GM18861 (cell line): ENCODE results near the gene MRPL48.
A peak's percentile ranks its signal among the peaks of the same experiment; 100 is the strongest.
"Not testable (repeated sequence)": the region's sequence is repeated elsewhere in the genome, so short reads cannot be mapped to it uniquely, and the experiment has no call there.

Experiments
- ATAC-seq: cut with Tn5 transposase; IDR thresholded peaks from one replicate; pipeline ENCODE4 v1.9.1; 2021; ENCODE audit not compliant: unreplicated experiment

Gene MRPL48

DNA sequence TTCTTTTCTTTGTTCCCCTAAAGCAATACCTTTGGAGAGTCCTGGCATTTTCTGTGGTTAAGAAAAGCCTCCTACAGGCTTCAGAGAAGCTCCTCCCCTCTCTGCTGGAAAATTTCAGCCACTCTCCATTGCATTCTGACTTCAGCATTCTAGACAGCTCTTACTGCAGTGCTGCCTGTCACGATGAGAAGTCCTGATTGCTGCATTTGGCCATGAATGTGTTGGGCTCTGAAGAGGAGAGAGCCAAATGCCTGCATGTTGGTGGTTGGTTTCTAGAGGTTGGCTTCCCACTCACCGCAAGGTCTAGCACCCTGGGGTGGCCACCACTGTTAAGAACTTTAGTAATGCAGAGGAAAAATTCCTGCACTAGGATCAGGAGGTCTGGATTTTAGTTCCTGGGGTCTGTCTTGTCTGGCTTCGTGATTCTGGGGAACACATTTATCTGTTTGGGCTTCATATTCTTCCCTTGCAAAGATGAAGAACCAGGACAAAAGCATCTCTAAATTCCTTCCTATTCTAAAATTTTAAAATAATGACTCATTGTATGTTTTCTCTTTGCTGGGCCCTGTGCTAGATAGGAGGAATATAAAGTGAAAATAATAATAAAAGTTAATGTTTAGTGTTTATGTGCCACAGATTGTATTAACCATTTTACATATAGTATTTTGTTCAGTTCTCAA lies 50.9 kb downstream of the MRPL48 start:
- ATAC-seq, result no peak

DNA sequence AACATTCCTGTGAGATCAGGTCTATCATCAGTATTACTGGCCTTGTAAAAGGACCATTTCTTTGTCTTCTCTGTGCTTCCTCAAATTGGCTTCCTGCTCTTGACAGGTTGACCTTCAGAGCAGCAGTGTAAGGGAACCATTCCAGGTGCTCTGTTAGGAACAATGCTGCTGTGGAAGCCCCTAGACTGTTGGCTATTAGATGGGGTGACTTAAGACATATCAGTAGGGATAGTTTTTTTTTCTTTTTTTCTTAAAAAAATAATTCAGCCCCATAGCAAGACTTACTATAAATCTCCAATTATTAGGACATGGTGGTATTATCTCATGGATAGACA lies 51.4 kb downstream of the MRPL48 start:
- no peak for ATAC-seq

DNA sequence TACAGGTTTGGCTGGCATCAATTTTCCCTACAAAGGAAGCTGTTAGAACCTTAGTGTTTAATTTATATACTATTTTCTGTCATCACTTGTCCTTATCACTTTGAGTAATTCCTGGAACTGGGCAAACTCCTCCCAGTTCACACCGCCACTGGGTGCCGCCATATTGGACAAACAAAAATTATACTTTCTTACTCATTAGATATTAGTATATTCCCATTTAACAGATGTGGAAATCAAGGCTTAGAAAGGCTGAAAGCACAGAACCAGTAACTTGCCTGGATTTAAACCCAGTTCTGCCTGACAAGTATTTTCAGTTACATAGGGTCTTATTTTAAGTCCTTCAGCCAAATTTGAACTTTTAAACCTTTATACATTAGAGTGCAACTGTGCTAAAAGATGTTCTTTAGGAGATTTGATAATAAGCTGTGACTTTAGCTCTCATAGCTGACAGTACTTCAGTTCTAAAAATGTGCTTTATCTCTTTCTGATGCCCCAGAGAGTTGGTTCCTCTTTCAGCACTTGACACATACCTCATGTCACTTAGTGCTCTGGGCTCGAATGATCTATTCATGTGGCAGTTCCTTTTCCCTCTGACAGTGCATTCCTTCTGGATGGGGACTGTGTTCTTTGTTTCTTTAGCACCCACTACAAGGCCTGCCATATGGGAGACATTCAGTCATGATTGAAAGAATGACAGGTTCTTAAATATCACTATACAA lies 63.5 kb downstream of the MRPL48 start:
- no peak for ATAC-seq

DNA sequence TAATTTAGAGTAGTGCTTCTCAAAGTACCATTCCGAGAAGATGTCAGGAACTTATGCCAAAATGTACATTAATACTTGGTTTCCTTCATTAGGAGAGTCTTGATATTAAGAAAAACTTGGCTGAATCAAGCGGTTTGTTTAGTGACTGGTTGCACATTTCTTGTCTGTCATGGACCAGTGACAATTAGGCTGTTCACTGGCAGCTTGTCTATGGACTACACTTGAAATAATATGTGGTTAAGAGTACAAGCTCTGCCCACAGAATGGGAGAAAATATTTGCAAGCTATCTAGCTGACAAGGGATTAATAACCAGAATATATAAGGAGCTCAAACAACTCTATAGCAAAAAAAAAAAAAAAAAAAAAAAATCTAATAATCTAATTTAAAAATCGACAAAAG lies 64.4 kb downstream of the MRPL48 start:
- no peak for ATAC-seq

DNA sequence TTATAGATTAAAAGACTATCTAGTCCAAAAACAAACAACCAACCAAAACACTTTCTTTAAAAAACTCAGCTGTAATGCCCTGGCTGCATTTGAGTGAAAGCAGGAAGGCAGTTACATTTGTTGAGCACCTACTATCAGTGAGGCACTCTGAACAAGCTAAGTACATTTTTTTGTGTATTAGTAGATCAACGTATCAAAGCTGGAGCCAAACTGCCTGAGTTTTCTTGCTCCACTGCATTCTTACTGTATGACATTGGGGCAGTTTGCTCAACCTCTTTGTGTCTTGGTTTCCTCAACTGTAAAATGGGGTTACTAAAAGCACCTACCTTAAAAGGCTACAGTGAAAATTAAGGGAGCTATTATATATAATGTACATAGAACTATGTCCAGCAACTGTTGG lies 67.0 kb downstream of the MRPL48 start:
- no peak for ATAC-seq

DNA sequence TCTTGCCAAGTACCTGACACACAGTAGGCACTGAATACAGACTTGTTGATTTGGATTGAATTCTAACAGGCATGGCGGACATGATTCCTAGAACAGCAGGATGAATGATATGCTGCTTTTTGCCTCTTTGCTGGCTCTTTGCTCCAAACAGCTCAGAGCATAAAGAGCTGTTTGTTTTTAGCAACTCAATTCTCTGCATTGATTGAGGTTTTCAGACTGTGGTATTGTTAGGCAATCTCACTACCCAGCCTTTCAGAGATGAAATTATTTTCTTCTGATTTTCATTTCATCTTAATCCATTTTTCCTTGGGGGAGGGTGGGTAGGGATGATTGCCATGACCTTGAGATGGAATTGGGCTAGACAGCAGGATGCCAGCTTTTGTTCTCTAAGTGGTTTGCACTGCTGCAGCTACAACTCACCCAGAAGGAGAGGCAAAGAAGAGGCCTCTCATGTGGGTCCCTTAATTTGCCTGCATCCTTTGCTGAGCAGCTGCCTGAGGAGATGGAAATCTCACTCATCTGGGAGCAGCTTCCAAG lies 68.4 kb downstream of the MRPL48 start:
- ATAC-seq, result no peak

DNA sequence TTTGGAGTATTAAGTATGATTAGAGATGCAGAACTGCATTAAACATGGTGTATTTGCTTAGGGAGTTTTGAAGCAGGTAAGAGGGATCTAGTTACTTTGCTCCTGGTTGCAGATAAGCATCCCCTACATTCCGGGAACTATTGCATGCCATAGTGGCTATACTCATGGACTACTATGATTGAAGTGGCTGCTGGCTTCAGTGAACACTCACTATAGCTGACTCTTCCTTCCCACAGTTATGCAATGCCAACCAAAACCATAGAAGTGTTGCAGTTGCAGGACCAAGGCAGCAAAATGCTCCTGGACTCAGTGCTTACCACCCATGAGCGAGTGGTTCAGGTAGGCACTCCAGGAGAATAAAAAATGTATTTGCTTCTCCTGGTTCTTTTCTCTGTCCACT lies 72.0 kb downstream of the MRPL48 start:
- no peak for ATAC-seq

DNA sequence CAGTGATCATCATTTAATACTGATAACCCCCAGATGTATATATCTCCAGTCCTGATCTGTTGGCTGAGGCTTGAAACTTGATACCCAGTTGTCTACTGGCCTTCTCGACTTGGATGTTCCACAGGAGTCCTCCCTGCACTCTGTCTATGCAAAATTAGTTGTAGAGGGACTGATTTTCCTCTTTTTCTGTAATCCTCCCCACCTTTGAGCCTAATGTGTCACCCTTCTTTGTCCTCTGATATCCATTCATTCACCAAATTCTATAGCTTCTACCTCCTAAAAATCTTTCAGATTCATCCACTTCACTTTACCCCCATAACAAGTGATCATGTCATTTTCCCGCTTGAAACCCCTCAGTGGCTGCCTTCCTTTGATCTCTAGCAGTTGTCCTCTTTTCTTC lies 72.5 kb downstream of the MRPL48 start:
- ATAC-seq, result no peak

DNA sequence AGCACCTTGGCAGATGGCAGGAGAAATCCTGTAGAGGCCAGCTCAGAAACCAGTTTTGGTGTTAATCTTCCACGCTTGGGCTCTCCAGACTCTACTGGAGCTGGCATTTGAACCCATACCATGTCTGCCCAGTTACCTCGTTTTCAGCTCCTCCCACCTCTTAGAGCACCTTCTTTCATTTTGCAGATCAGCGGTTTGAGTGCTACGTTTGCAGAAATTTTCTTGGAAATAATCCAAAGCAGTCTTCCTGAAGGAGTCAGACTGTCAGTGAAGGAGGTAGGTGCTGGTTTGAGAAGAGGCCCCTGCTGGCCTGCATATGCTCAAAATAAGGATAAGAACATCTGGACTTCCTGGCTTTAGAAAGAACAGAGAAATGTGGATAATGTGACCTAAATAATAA lies 75.3 kb downstream of the MRPL48 start:
- no peak for ATAC-seq

DNA sequence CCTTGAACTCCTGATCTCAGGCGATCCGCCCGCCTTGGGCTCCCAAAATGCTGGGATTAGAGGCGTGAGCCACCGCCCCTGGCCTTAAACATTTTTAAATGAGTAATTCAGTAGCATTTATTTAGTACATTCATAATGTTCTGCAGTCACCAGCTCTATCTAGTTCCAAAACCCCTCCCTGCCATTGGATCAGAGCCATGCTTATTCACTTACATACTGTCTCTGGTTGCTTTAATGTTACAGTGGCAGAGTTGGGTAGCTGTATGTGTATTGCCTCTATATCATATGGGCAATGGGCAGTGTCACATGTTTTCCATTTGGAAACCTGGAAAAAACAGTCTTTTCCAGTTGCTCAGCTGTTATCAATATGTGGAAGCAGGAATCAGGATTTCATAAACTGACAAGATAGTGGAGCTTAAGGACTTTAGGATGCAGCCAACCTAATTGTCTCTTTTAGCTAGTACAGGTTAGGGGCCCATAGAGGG lies 78.5 kb downstream of the MRPL48 start:
- ATAC-seq, result no peak

DNA sequence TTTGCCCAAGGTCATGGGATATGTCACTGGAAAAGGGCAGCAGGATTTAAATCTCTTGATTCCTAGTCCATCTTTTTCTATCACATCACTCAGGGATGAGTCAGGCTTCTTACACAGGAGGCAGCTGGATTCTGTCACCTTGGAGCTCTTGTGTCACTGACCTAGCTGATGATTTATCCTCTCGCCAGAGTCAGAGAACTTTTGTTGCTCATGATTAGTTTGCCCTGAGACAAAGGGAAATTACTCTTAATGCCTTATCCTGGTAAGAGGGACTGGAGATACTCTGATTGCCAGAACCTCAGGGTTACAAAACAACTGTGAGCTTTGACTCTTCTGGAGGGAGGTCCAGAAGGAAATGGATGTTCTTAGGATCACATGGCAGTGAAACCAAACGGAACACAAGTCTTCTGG lies 78.9 kb downstream of the MRPL48 start:
- no peak for ATAC-seq

DNA sequence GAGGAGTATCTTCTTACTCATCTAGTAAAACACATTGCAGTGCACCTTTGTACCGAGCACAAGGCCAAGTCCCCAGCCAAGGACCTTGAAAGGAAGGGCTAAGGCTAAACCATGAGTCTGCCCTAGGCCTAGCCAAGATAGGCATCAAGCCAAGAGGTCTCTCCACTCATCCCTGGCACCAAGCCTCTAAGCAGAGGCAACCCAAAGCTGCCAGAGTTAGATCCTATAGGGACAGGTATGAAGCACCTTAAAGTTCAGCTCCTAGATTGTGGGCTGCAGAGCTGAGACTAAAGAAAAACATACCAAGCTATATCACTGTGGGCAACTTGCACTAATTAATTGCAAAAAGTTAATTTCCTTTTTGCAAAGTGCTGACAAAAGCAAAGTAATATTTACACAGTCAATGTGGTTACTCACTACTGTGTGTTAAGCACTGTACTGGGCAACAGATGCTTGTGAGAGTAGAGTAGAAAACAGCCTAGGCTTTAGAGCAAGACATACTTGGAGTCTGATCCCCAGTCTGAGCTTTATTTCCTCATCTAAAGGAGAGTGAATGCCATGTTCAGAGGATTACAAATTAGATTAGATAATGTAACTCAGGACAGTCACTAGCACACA lies 81.8 kb downstream of the MRPL48 start:
- no peak for ATAC-seq

DNA sequence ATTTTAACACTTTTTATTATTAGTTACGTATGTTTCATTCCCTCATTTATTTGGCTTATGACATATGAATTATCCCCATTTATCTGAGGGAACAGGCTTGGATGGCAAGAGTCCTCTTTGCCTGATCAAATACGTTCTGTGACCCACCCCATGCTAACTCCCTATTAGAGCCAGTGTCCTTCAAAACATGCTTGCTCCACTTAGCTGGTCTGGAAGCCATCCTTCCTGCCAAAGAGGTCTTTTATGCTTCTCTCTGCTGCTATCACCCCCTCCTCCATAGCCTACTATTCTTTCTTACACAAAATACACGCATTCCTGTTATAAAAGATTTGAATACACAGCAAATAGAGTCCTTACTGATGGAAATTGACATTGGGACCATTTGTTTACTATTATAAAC lies 82.6 kb downstream of the MRPL48 start:
- ATAC-seq, result no peak

DNA sequence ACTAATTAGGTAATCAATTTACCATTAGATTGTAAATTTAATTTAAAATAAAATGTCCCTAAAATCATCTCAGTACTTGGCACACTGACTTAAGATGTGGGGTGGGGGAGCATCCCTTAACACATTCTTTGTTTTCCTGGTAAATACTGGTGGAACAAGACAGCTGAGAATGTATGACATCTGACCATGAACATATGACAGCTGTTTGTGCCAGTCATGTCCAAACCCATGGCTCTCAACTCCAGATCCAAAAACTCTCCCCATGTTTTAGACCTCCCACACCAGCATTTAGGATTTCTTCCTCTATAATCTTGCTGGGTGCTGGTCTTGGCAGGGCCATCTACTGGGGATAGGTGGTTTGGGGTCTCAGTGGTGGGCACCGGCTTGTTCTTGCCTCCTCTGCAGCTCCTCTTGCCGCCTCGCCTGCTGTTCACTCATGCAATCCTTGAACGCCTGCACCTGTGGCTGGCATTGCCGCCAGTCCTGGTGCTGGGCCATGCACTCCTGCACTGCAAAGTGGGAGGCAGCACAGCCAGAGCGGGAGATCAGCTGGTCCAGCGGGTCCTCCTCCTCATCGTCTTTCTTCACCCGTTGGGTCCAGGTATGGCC lies 85.2 kb downstream of the MRPL48 start:
- no peak for ATAC-seq

DNA sequence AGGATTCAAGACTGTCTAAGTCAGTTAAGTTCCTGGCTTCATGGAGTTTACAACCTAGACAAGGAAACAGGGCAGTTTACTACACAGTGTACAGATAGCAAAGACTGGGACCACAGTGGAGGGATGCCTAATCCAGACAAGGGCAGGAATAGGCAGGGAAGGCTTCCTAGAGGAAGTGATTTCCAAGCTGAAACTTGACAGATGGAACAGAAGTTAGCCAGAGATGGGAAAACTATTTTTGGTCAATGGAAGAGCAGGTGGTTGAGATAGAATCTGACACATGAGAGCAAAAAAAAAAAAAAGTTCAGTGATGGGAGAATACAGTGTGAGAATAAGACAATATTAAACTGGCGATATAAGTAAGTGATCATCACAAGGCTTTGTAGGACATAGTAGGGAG lies 87.7 kb downstream of the MRPL48 start:
- no peak for ATAC-seq

DNA sequence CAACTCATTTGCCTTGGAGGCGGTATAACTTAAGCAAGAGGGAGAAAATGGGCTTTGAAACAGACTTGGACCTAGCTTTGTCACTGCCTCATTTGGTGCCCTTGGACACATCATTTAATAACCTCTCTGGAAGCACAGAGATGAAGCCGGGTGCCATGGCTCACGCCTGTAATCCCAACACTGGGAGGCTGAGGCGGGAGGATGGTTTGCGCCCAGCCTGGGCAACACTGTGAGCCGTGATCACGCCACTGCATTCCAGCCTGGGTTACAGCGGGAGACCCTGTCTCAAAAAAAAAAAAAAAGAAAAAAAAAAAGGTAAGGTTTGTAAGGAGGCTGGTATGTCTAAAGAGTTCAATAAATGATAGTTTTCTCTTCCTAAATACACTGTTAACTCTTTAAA lies 88.2 kb downstream of the MRPL48 start:
- ATAC-seq, result no peak

DNA sequence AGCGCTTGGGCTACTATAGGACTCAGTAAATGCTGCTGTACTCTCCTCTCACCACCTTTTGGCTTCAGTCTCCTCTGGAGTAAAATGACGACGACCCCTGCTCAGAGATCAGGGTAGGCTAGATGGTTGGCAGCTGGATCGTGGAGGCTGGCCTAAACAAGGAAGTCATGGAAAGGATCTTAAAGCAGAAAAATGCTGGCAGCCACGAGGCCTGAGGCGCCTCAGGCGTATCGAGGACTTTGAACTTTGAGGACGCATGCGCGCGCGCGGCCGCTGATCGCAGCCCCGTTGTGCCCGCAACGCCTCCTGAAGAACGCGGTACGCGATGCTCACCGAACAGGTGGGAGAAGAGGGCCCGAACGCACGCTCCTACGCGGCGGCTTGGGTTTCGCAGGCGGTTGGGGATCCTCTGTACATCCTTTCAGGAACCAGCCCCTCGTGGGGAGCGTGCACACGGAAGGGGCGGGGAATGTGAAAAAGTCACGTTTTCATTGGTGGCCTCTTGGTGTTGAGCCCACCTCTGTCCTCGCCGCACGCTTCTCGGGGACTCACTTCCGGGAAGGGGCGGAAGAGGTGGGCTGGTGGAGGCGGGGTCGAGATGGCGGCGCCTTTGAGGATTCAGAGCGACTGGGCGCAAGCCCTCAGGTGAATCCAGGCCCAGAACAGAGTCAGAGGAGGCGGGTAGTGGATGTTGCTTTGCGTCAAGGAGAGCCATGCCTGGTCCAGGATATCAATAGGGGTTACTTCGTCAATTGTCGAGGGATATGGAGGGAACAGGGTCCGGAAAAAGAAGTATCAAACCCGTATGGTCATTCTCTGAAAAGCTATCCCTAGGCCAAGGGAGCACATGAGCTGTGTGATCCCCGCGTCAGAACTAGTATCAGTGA lies 89.0 kb downstream of the MRPL48 start, which contains the start of the genes COA4 and PAAF1:
COA4 (minus strand) TSS at position 423 of the 887 bp plus-strand sequence. CDS start 3,468 bp downstream, outside the sequence.
PAAF1 (plus strand) TSS at position 576 of the 887 bp plus-strand sequence; CDS start at position 599, 23 bp downstream.
- peak; percentile 90 for ATAC-seq

DNA sequence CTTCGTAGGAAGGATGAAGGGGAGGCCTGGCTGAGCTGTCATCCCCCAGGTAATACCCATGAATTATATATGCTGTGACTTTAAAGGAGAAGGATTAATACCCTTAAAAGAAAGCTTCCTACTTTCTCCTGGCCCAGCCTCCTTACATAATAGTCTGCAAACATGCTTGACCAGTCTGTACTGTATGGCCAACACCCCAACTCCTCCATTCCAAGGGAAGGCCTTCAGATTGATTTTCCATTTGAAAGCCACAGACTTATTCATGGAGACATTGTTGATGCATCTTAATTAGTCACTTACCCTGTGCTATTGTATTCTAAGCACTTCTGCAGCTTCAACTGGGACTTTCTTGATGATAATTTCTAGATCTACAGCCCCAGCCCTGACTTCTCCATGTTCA lies 91.1 kb downstream of the MRPL48 start:
- no peak for ATAC-seq

DNA sequence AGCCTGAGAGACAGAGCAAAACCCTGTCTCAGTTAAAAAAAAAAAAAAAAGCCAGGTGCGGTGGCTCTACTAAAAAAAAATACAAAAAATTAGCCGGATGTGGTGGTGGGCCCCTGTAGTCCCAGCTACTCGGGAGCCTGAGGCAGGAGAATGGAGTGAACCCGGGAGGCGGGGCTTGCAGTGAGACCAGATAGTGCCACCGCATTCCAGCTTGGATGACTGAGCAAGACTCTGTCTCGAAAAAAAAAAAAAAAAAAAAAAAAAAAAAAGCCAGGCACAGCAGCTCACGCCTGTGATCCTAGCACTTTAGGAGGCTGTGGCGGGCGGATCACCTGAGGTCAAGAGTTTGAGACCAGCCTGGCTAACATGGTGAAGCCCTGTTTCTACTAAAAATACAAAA lies 92.8 kb downstream of the MRPL48 start:
- ATAC-seq, result not testable (repeated sequence)

DNA sequence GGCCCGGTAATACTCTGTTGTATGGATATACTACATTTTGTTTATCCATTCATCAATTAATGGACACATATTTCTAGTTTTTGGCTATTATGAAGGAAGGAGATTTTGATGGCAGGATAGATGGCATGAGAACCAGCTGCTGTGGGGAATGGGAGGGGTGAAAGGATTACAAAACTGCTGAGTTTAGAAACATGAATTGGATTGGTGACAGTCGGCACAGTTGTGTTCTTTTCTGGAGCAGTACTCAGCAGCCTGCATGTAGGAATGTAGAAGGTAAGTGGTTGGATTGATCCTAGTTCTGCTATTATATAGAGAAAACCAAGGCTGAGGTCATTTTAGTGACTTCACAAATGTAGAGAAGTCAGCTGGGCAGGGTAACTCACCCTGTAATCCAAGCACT lies 96.2 kb downstream of the MRPL48 start:
- no peak for ATAC-seq
